H1 (cell line): ENCODE results near the gene RELN. TPM values are rescaled to one million over a fixed set of nuclear protein-coding genes. Genes with fewer than 3 reads are reported as not detected.
A peak's percentile ranks its signal among the peaks of the same experiment; 100 is the strongest.

Source experiments
- CTCF ChIA-PET: fragments of 300-600 bp; sonication (Branson Sonifier 250); formaldehyde crosslinking; loops from one replicate; lab custom pipeline; 2021; ENCODE audit not compliant: partially characterized antibody; lab: Charles Lee
- POLR2A ChIA-PET: fragments of 300-600 bp; sonication (Branson Sonifier 250); formaldehyde crosslinking; loops from one replicate; lab custom pipeline; 2021; ENCODE audit warnings: inconsistent platforms; ENCODE audit not compliant: partially characterized antibody; lab: Charles Lee
- DNase-seq, 2 experiments: peaks; one replicate each; pipeline versions ENCODE4 v3.0.0 to v3.0.0-alpha.2; 2010 to 2022; ENCODE audit warnings: low spot score in 2 of 2, low read depth in 1 of 2, mixed read lengths in 1 of 2
- FAIRE-seq: peaks from 2 replicates; lab custom pipeline; 2011; peaks lifted over from hg19 to GRCh38; lab: Jason Lieb, UNC
- H2AFZ ChIP-seq: 2 replicates; pipeline ENCODE4 v1.8.1; 2012; ENCODE audit warnings: low read length, inconsistent platforms
- H2AK5ac ChIP-seq: 2 replicates; pipeline ENCODE4 v1.6.1; 2013; ENCODE audit warnings: low read depth, low read length
- H2BK120ac ChIP-seq: replicated peaks from 2 replicates; pipeline ENCODE3; 2013; ENCODE audit warnings: low read depth, low read length, inconsistent platforms
- H2BK12ac ChIP-seq: 2 replicates; pipeline ENCODE4 v1.6.1; 2013; ENCODE audit warnings: low read depth, low read length
- H2BK15ac ChIP-seq: 2 replicates; pipeline ENCODE4 v1.6.1; 2013; ENCODE audit warnings: low read length
- H2BK20ac ChIP-seq: 2 replicates; pipeline ENCODE4 v1.6.1; 2013; ENCODE audit warnings: low read length
- H2BK5ac ChIP-seq: 2 replicates; pipeline ENCODE4 v1.6.1; 2013; ENCODE audit warnings: low read depth, low read length
- H3K14ac ChIP-seq: 2 replicates; pipeline ENCODE4 v1.6.1; 2013; ENCODE audit warnings: inconsistent platforms; ENCODE audit not compliant: insufficient read length
- H3K18ac ChIP-seq: 2 replicates; pipeline ENCODE4 v1.6.1; 2013; ENCODE audit warnings: low read length; ENCODE audit errors: extremely low read depth
- H3K23ac ChIP-seq: 2 replicates; pipeline ENCODE4 v1.6.1; 2013; ENCODE audit warnings: inconsistent platforms; ENCODE audit not compliant: insufficient read length
- H3K23me2 ChIP-seq: 2 replicates; pipeline ENCODE4 v1.6.1; 2013; ENCODE audit warnings: low read depth, low read length
- H3K27ac ChIP-seq: 2 replicates; pipeline ENCODE4 v1.6.1; 2011; ENCODE audit warnings: low read depth, low read length, inconsistent platforms
- H3K27me3 ChIP-seq, 4 experiments: replicated peaks in 1 of 4; 1 replicate in 1 of 4; 2 replicates in 3 of 4; pipeline versions ENCODE4 v1.6.1 to v1.8.1; 2011 to 2013; ENCODE audit warnings: low read length in 3 of 4, mild to moderate bottlenecking in 3 of 4, inconsistent platforms in 2 of 4, mixed read lengths in 2 of 4, moderate library complexity in 1 of 4; ENCODE audit not compliant: control insufficient read depth in 3 of 4, insufficient read depth in 3 of 4; ENCODE audit errors: extremely low read depth in 1 of 4
- H3K36me3 ChIP-seq, 4 experiments: 2 replicates each; pipeline versions ENCODE4 v1.6.1 to v1.8.1; 2011 to 2013; ENCODE audit warnings: mild to moderate bottlenecking in 4 of 4, low read length in 3 of 4, moderate library complexity in 2 of 4, control low read depth in 1 of 4, inconsistent platforms in 1 of 4; ENCODE audit not compliant: insufficient read depth in 4 of 4, control insufficient read depth in 2 of 4
- H3K4ac ChIP-seq: replicated peaks from 2 replicates; pipeline ENCODE3; 2013; ENCODE audit warnings: low read length, low read depth, mixed read lengths, inconsistent platforms; ENCODE audit not compliant: insufficient read length
- H3K4me1 ChIP-seq, 4 experiments: replicated peaks in 1 of 4; 1 replicate in 1 of 4; 2 replicates in 3 of 4; pipeline versions ENCODE4 v1.6.1 to v1.8.1; 2011 to 2013; ENCODE audit warnings: low read length in 3 of 4, inconsistent platforms in 2 of 4, mixed read lengths in 1 of 4; ENCODE audit not compliant: insufficient read depth in 4 of 4, control insufficient read depth in 3 of 4
- H3K4me2 ChIP-seq, 2 experiments: 2 replicates each; pipeline versions ENCODE4 v1.6.1 to v1.8.1; 2011 to 2013; ENCODE audit warnings: low read depth in 2 of 2, low read length in 2 of 2, control low read depth in 1 of 2, inconsistent platforms in 1 of 2, mild to moderate bottlenecking in 1 of 2; ENCODE audit not compliant: insufficient read depth in 1 of 2
- H3K4me3 ChIP-seq, 4 experiments: fragments of 200-600, 300-600 bp in 1 of 4; sonication (generic), shearing (Covaris generic), sonication (Bioruptor Twin) in 1 of 4; 2 replicates each; pipeline versions ENCODE4 v1.5.1 to v1.8.1; 2011 to 2016; ENCODE audit warnings: low read length in 4 of 4, low read depth in 3 of 4, control low read depth in 2 of 4, inconsistent platforms in 2 of 4, mild to moderate bottlenecking in 2 of 4, mixed read lengths in 1 of 4, moderate library complexity in 1 of 4; ENCODE audit not compliant: insufficient read depth in 2 of 4; ENCODE audit errors: extremely low read depth in 1 of 4
- H3K56ac ChIP-seq: replicated peaks from 2 replicates; pipeline ENCODE3; 2013; ENCODE audit warnings: low read depth, mild to moderate bottlenecking, mixed read lengths, low read length, inconsistent platforms; ENCODE audit not compliant: insufficient read length
- H3K79me1 ChIP-seq: 2 replicates; pipeline ENCODE4 v1.6.1; 2013; ENCODE audit warnings: low read depth, low read length, control low read depth
- H3K79me2 ChIP-seq, 2 experiments: 2 replicates each; pipeline versions ENCODE4 v1.6.1 to v1.8.1; 2012 to 2013; ENCODE audit warnings: low read length in 2 of 2, mild to moderate bottlenecking in 2 of 2, inconsistent platforms in 1 of 2; ENCODE audit not compliant: insufficient read depth in 2 of 2, control insufficient read depth in 1 of 2
- H3K9ac ChIP-seq, 4 experiments: replicated peaks in 1 of 4; 1 replicate in 1 of 4; 2 replicates in 3 of 4; pipeline versions ENCODE4 v1.6.1 to v1.8.1; 2011 to 2013; ENCODE audit warnings: low read depth in 3 of 4, low read length in 3 of 4, control low read depth in 2 of 4, mild to moderate bottlenecking in 2 of 4, moderate library complexity in 2 of 4, inconsistent platforms in 1 of 4; ENCODE audit errors: extremely low read depth in 1 of 4
- H3K9me3 ChIP-seq, 2 experiments: 2 replicates each; pipeline versions ENCODE4 v1.6.1 to v1.8.1; 2012 to 2013; ENCODE audit warnings: mild to moderate bottlenecking in 2 of 2, moderate library complexity in 2 of 2, control low read depth in 1 of 2, inconsistent platforms in 1 of 2, low read depth in 1 of 2, low read length in 1 of 2, mixed read lengths in 1 of 2; ENCODE audit not compliant: insufficient read depth in 2 of 2
- H4K20me1 ChIP-seq, 2 experiments: replicated peaks in 1 of 2; 2 replicates each; pipeline versions ENCODE3 to v1.8.1; 2011 to 2013; ENCODE audit warnings: inconsistent platforms in 2 of 2, low read length in 2 of 2, mild to moderate bottlenecking in 1 of 2; ENCODE audit not compliant: insufficient read depth in 2 of 2, control insufficient read depth in 1 of 2
- H4K5ac ChIP-seq: 2 replicates; pipeline ENCODE4 v1.6.1; 2013; ENCODE audit warnings: low read length, low read depth, mixed read lengths, inconsistent platforms; ENCODE audit not compliant: insufficient read length
- H4K8ac ChIP-seq: 2 replicates; pipeline ENCODE4 v1.8.0; 2013; ENCODE audit warnings: mild to moderate bottlenecking, moderate library complexity, low read length, inconsistent platforms; ENCODE audit not compliant: insufficient read depth; ENCODE audit errors: extremely low read depth
- H4K91ac ChIP-seq: replicated peaks from 2 replicates; pipeline ENCODE3; 2013; ENCODE audit warnings: low read length, mixed read lengths, inconsistent platforms; ENCODE audit not compliant: insufficient read length
- CEBPB ChIP-seq: IDR thresholded peaks from 2 replicates; pipeline ENCODE4 v1.6.1; 2012; ENCODE audit warnings: low read depth, low read length
- CHD2 ChIP-seq: IDR thresholded peaks from 2 replicates; pipeline ENCODE4 v1.6.1; 2012; ENCODE audit warnings: low read length, improper control_type of control experiment
- CREB1 ChIP-seq: IDR thresholded peaks from 2 replicates; pipeline ENCODE4 v1.6.1; 2012; ENCODE audit warnings: inconsistent platforms
- CTBP2 ChIP-seq: IDR thresholded peaks from 2 replicates; pipeline ENCODE4 v1.7.0; 2011; ENCODE audit warnings: borderline replicate concordance, mild to moderate bottlenecking, moderate library complexity, mixed read lengths, low read length; ENCODE audit not compliant: insufficient read depth, insufficient read length
- EP300 ChIP-seq, 2 experiments: IDR thresholded peaks; 1 replicate in 1 of 2; 2 replicates in 1 of 2; pipeline ENCODE4 v1.6.1; 2011 to 2012; ENCODE audit warnings: low read depth in 2 of 2, low read length in 2 of 2, mild to moderate bottlenecking in 2 of 2, borderline replicate concordance in 1 of 2, inconsistent platforms in 1 of 2, moderate library complexity in 1 of 2
- JUND ChIP-seq: IDR thresholded peaks from 2 replicates; pipeline ENCODE4 v1.6.1; 2011; ENCODE audit warnings: mild to moderate bottlenecking, improper control_type of control experiment, low read length
- KDM1A ChIP-seq: fragments of 200-600, 300-600 bp; sonication (generic); IDR thresholded peaks from 2 replicates; pipeline ENCODE4 v1.7.1; 2016; ENCODE audit warnings: mild to moderate bottlenecking, low read length, borderline replicate concordance
- PHF8 ChIP-seq: fragments of 200-600 bp; sonication (generic); conservative IDR thresholded peaks from 2 replicates; pipeline ENCODE4 v1.7.1; 2012; ENCODE audit warnings: low read depth, mild to moderate bottlenecking, inconsistent platforms, low read length, moderate library complexity
- POLR2A ChIP-seq, 2 experiments: IDR thresholded peaks; 1 replicate in 1 of 2; 2 replicates in 1 of 2; pipeline ENCODE4 v1.6.1; 2011; ENCODE audit warnings: low read depth in 2 of 2, low read length in 2 of 2, mild to moderate bottlenecking in 2 of 2; ENCODE audit errors: control extremely low read depth in 1 of 2
- POU5F1 ChIP-seq: IDR thresholded peaks from 2 replicates; pipeline ENCODE4 v1.6.1; 2011; ENCODE audit warnings: low read depth, mild to moderate bottlenecking, low read length, moderate library complexity
- SAP30 ChIP-seq: fragments of 300-600 bp; sonication (generic); IDR thresholded peaks from 2 replicates; pipeline ENCODE4 v1.7.1; 2012; ENCODE audit warnings: low read length, moderate library complexity, mild to moderate bottlenecking, inconsistent platforms; ENCODE audit not compliant: insufficient read depth, insufficient replicate concordance
- SIN3A ChIP-seq, 2 experiments: IDR thresholded peaks in 1 of 2; conservative IDR thresholded peaks in 1 of 2; 2 replicates each; pipeline ENCODE4 v1.6.1; 2011 to 2012; ENCODE audit warnings: low read length in 2 of 2, improper control_type of control experiment in 1 of 2, low read depth in 1 of 2, mild to moderate bottlenecking in 1 of 2
- SP2 ChIP-seq: IDR thresholded peaks from 2 replicates; pipeline ENCODE4 v1.6.1; 2012; ENCODE audit warnings: mild to moderate bottlenecking, low read length, inconsistent platforms
- SRF ChIP-seq: IDR thresholded peaks from 2 replicates; pipeline ENCODE4 v1.6.1; 2011; ENCODE audit warnings: mild to moderate bottlenecking, low read depth, low read length, moderate library complexity
- ZNF274 ChIP-seq: IDR thresholded peaks from 2 replicates; pipeline ENCODE4 v1.7.0; 2012; ENCODE audit warnings: low read length, borderline replicate concordance; ENCODE audit errors: extremely low read depth
- WGBS, 2 experiments: shearing (Covaris generic) in 1 of 2; methylation state at CpG; one replicate each; pipeline versions ENCODE4 v1.1.6 to v1.1.7; 2013 to 2015; ENCODE audit warnings: low lambda C conversion rate in 2 of 2, mixed read lengths in 2 of 2, inconsistent platforms in 1 of 2, low coverage in 1 of 2, missing lambda C conversion rate in 1 of 2; ENCODE audit not compliant: insufficient replicate concordance in 2 of 2, insufficient coverage in 1 of 2, insufficient read length in 1 of 2; ENCODE audit errors: extremely low coverage in 1 of 2, missing lambda C conversion rate in 1 of 2; 5-methylcytosine and 5-hydroxymethylcytosine counted together
- polyA plus RNA-seq, 7 experiments: library from polyadenylated mRNA; depleted of rRNA in 3 of 7; stranded (reverse) in 5 of 7; unstranded in 2 of 7; fragments of >200 nt in 5 of 7; fragments of 200-250 nt in 2 of 7; gene quantifications; 1 replicate in 5 of 7; 2 replicates in 1 of 7; 4 replicates in 1 of 7; pipeline versions ENCODE4 v1.2.1 to v1.2.3, GENCODE V29; 2011 to 2013; ENCODE audit warnings: missing spikeins in 2 of 7, mixed read lengths in 2 of 7
- total RNA-seq: library from RNA; stranded (reverse); fragmentation: NEBNext Ultra II Directional; extraction: Animal tissue kit (Norgen Biotek cat#: 25700); gene quantifications from 2 replicates; pipeline ENCODE4 v1.2.1, GENCODE V29; 2021

RELN gene
- total and polyA plus RNA-seq, 2 of the 8 experiments (the other 6 are each of a cell fraction or from before 2014, with no cell fraction given): 0.03 to 0.07 TPM

GRCh38 chr7:103702454-103702853 is 287.0 kb downstream of the RELN start:
- Histone ChIP-seq H2BK20ac (no peak overlapping the region), H3K4me1 (no peaks in the 10 kb centered on the region), H2BK12ac (no peak overlapping the region), H4K5ac (no peak overlapping the region), H3K14ac (no peak overlapping the region), H2AK5ac (no peak overlapping the region), H4K91ac (no peak overlapping the region), H2BK15ac (no peak overlapping the region), H3K4me2 (no peak overlapping the region), H2BK120ac (no peak overlapping the region), H3K79me2 (no peaks in the 10 kb centered on the region), H3K4me3 (no peak overlapping the region), H4K8ac (no peak overlapping the region), H3K9ac (no peak overlapping the region), H3K56ac (no peak overlapping the region), H2AFZ (peak overlapping the region; percentile 65), H3K79me1 (no peaks in the 10 kb centered on the region), H3K36me3 (no peaks in the 10 kb centered on the region), H3K9me3 (no peaks in the 10 kb centered on the region), H3K23ac (no peak overlapping the region), H3K18ac (no peak overlapping the region), H4K20me1 (no peaks in the 10 kb centered on the region), H3K27ac (no peak overlapping the region), H3K4ac (no peak overlapping the region), H2BK5ac (no peak overlapping the region), H3K23me2 (no peaks in the 10 kb centered on the region), H3K27me3 (no peaks in the 10 kb centered on the region)
- WGBS, 2 experiments: 65% methylated on average over 3 of the region's 3 CpGs; no CpG with 5 or more reads in 1 of the 2 experiments
- no peak for DNase-seq
- TF ChIP-seq SAP30 (no peak), PHF8 (no peak), SIN3A (conservative IDR thresholded peaks at IDR 0.05 in 1 of 2, IDR thresholded peaks at IDR 0.05 in 1 of 2; ENCODE audit: low read depth in 1 of 2, low read length in 2 of 2) (no peak), EP300 (IDR thresholded peaks at IDR 0.05; ENCODE audit: borderline replicate concordance in 1 of 2, low read depth in 2 of 2, low read length in 2 of 2) (no peak), SRF (no peak), SP2 (no peak), KDM1A (no peak), POLR2A (IDR thresholded peaks at IDR 0.05; ENCODE audit: control extremely low read depth in 1 of 2, low read depth in 2 of 2, low read length in 2 of 2) (no peak), CHD2 (no peak), ZNF274 (no peak), JUND (no peak), CEBPB (no peak), CTBP2 (no peak), CREB1 (no peak), POU5F1 (no peak)
- no peak for FAIRE-seq
- ChIA-PET POLR2A (no interaction called here), CTCF (interaction anchor here (1.0 kb wide), 1 partner anchor 174 kb away, joined by 3 read pairs; no protein-coding TSS in a partner anchor)
